ENCODE measurements around the gene SLX4. TPM values are rescaled to one million over a fixed set of nuclear protein-coding genes. Genes with fewer than 3 reads are reported as not detected.
"Not testable (repeated sequence)": the region's sequence is repeated elsewhere in the genome, so short reads cannot be mapped to it uniquely, and the experiment has no call there.

SLX4 gene, protein sequence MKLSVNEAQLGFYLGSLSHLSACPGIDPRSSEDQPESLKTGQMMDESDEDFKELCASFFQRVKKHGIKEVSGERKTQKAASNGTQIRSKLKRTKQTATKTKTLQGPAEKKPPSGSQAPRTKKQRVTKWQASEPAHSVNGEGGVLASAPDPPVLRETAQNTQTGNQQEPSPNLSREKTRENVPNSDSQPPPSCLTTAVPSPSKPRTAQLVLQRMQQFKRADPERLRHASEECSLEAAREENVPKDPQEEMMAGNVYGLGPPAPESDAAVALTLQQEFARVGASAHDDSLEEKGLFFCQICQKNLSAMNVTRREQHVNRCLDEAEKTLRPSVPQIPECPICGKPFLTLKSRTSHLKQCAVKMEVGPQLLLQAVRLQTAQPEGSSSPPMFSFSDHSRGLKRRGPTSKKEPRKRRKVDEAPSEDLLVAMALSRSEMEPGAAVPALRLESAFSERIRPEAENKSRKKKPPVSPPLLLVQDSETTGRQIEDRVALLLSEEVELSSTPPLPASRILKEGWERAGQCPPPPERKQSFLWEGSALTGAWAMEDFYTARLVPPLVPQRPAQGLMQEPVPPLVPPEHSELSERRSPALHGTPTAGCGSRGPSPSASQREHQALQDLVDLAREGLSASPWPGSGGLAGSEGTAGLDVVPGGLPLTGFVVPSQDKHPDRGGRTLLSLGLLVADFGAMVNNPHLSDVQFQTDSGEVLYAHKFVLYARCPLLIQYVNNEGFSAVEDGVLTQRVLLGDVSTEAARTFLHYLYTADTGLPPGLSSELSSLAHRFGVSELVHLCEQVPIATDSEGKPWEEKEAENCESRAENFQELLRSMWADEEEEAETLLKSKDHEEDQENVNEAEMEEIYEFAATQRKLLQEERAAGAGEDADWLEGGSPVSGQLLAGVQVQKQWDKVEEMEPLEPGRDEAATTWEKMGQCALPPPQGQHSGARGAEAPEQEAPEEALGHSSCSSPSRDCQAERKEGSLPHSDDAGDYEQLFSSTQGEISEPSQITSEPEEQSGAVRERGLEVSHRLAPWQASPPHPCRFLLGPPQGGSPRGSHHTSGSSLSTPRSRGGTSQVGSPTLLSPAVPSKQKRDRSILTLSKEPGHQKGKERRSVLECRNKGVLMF (N-terminal part only)
- 10 to 100 TPM in 1 of 6 donors, 1 to 10 TPM in 5; 4.6 to 10.5 (median 6.0) TPM for total RNA-seq

DNA sequence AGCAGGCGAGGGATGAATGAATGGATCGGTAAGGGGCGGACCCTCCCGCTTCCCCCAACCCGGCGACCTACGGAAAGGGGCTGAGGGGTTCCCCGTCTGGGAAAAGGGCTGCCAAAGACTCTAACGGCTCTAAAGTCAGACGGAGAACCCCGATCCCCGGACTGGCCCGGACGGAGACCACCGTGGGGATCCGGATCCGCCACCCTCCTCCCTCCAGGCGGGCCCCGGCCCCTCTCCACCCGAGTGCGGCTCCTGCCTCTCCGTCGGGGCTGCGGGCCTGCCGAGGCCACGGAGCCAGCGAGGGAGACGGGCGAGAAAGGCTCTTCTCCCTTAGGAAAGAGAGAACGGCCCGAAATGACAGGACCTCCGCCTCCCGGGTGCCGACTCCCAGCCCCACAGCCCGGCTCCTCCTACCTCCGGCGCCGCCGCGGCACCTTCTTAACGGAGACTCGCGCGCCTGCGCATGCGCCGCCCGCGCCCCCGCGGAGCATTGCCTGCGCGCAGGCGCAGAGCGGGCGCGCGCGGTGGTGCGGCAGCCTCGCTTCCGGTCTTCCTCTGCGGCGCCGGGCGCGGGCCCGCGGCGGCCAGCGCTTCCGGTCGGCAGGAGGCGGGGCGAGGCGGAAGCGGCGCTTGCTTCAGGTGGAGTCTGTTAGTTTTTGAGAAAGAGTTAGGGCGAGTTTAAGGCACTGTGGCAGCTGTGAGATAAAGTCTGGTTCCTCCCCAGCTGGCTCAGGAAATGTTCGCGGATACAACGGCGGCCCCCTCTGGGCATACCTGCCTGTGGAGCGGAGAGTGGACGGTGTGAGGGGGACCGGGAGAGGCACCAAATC lies at the start of gene SLX4:
Gene SLX4, minus strand, starts transcription at position 461 of the 830 bp plus-strand sequence. CDS start 2,642 bp downstream, outside the sequence.
- TF ChIP-seq, protein P1, sequence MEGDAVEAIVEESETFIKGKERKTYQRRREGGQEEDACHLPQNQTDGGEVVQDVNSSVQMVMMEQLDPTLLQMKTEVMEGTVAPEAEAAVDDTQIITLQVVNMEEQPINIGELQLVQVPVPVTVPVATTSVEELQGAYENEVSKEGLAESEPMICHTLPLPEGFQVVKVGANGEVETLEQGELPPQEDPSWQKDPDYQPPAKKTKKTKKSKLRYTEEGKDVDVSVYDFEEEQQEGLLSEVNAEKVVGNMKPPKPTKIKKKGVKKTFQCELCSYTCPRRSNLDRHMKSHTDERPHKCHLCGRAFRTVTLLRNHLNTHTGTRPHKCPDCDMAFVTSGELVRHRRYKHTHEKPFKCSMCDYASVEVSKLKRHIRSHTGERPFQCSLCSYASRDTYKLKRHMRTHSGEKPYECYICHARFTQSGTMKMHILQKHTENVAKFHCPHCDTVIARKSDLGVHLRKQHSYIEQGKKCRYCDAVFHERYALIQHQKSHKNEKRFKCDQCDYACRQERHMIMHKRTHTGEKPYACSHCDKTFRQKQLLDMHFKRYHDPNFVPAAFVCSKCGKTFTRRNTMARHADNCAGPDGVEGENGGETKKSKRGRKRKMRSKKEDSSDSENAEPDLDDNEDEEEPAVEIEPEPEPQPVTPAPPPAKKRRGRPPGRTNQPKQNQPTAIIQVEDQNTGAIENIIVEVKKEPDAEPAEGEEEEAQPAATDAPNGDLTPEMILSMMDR (IDR thresholded peaks at IDR 0.05), result peak in 4 of 6 experiments; percentile 4 to 51 (median 18)
- TF ChIP-seq POLR2A (IDR thresholded peaks at IDR 0.05), result peak in 2 of 4 donors; percentile 85 to 86
- TF ChIP-seq POLR2AphosphoS5 (IDR thresholded peaks at IDR 0.05), result peak in 1 of 2 donors; percentile 72
- TF ChIP-seq EP300 (IDR thresholded peaks at IDR 0.05), result no peak
- Histone ChIP-seq H3K36me3 (no peaks in the 10 kb centered on the region), H3K4me1 (peaks cover 20 to 26% (median 23%) of the 10 kb centered on the region in 4 donors), H3K27me3 (no peaks in the 10 kb centered on the region), H3K4me3 (peak within 1 kb of the TSS; percentile 89 to 99 (median 95)), H3K27ac (peak within 1 kb of the TSS; percentile 83 to 94 (median 88)), H3K9me3 (no peaks in the 10 kb centered on the region)
- WGBS, 2 donors, result 1% methylated on average over 31 to 36 of the region's 86 CpGs
- peak; percentile 90 to 99 for DNase-seq
- ATAC-seq (ENCODE audit: low FRiP score in 2 of 2), result peak; percentile 93 to 96

DNA sequence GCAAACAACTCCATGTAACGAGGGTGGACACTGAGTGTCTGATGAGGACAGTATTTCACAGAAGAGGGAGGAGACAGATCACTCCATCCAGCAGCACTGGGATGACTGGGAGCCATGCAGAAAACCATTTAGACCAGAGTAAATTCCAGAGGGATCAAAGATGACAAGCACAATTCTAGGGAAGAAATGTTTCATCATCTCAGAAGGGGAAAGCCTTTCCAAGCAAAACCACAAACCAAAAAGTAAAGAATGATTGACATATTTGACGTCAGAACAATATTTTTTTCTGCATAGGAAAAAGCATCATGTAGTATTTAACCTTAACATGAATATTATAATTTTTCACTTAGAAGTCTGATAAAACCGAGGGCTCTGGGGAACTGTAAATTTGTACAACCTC lies 47.8 kb upstream of the SLX4 start:
- DNase-seq (no peak), ATAC-seq (ENCODE audit: low FRiP score in 2 of 2) (no peak)
- 72 to 80% methylated on average over 3 of the region's 3 CpGs for WGBS, 2 donors
- Histone ChIP-seq H3K27me3 (no peaks in the 10 kb centered on the region), H3K9me3 (no peaks in the 10 kb centered on the region), H3K27ac (no peak overlapping the region), H3K4me1 (no peaks in the 10 kb centered on the region), H3K36me3 (peaks cover 16 to 95% (median 67%) of the 10 kb centered on the region in 4 donors), H3K4me3 (no peak overlapping the region)
- no peak for TF ChIP-seq POLR2A (IDR thresholded peaks at IDR 0.05)
- TF ChIP-seq POLR2AphosphoS5 (IDR thresholded peaks at IDR 0.05), result no peak
- TF ChIP-seq, protein P1 (IDR thresholded peaks at IDR 0.05), result no peak
- TF ChIP-seq EP300 (IDR thresholded peaks at IDR 0.05), result no peak

DNA sequence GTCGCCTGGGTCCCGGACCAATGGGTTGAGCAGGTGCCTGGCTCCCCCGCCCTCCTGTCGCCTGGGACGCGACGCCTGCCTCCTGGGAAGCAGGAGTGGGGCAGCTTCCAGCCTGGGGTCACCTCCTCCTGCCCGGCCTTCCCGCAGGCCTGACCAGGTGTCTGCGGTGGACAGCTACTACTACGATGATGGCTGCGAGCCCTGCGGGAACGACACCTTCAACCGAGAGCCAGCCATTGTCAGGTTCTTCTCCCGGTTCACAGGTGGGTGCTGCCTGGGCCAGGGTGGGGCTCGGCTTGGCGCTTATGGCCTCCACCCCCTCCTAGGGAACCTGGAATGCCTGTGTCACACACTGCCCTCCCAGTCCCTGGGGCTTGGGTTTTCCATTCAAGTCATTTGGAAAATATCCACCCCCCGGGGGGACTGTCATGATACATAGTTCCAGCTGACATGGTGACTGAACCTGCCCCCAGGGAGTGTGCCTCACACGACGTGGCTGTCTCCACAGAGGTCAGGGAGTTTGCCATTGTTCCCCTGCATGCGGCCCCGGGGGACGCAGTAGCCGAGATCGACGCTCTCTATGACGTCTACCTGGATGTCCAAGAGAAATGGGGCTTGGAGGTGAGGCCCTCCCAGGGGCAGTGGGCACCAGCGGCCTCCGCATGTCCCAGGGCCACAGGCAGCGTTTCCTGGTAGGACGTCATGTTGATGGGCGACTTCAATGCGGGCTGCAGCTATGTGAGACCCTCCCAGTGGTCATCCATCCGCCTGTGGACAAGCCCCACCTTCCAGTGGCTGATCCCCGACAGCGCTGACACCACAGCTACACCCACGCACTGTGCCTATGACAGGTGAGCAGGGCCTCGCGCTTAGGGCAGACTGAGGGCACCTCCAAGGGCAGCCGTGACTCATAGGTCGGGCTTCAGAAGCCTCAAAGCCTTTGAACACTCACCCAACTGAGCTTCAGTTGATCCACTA lies 45.4 kb upstream of the SLX4 start:
- no peaks in the 10 kb centered on the region for H3K4me1 ChIP-seq
- no peak for TF ChIP-seq EP300 (IDR thresholded peaks at IDR 0.05)
- TF ChIP-seq POLR2AphosphoS5 (IDR thresholded peaks at IDR 0.05), result no peak
- TF ChIP-seq POLR2A (IDR thresholded peaks at IDR 0.05), result no peak
- TF ChIP-seq, protein P1 (IDR thresholded peaks at IDR 0.05), result no peak
- no peak overlapping the region for H3K27ac ChIP-seq
- no peak for ATAC-seq (ENCODE audit: low FRiP score in 2 of 2)
- H3K9me3 ChIP-seq, result no peaks in the 10 kb centered on the region
- DNase-seq, result no peak
- H3K36me3 ChIP-seq, result peaks cover 15 to 75% (median 51%) of the 10 kb centered on the region in 4 donors
- no peak overlapping the region for H3K4me3 ChIP-seq
- WGBS, 2 donors, result 93 to 96% methylated on average over 9 to 34 of the region's 42 CpGs
- no peaks in the 10 kb centered on the region for H3K27me3 ChIP-seq

DNA sequence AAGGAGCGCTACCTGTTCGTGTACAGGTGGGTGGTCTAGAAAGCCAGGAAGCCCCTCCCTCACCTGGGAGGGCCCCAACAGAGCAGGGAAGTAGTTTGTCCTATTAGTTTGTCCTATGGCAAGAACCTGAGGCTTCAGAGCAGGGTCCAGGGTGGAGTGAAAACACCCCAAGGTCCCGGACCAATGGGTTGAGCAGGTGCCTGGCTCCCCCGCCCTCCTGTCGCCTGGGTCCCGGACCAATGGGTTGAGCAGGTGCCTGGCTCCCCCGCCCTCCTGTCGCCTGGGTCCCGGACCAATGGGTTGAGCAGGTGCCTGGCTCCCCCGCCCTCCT lies 44.7 kb upstream of the SLX4 start:
- H3K4me3 ChIP-seq; H3K9me3 ChIP-seq; ATAC-seq (ENCODE audit: low FRiP score in 2 of 2); H3K27ac ChIP-seq; H3K27me3 ChIP-seq; H3K4me1 ChIP-seq; DNase-seq: not testable (repeated sequence)
- peaks cover 11 to 74% (median 50%) of the 10 kb centered on the region in 4 donors for H3K36me3 ChIP-seq
- WGBS, 2 donors, result 90 to 96% methylated on average over 2 to 9 of the region's 10 CpGs

Data from upper lobe of left lung (tissue), 6 donors.